T47D (cell line): ENCODE data around the gene ERVMER34-1.
A peak's percentile ranks its signal among the peaks of the same experiment; 100 is the strongest.

Experiments used
- DNase-seq, 2 experiments: peaks; one replicate each; pipeline versions ENCODE4 v3.0.0 to v3.0.0-alpha.2; 2011 to 2012; ENCODE audit warnings: low read depth in 1 of 2, low spot score in 1 of 2
- JUND ChIP-seq: IDR thresholded peaks from 2 replicates; pipeline ENCODE4 v1.6.1; 2012; ENCODE audit warnings: low read depth
- in situ Hi-C: cut with HindIII; loops from 2 replicates; pipeline ENCODE4 v1.10.0; 2016; ENCODE audit warnings: low sequenced_read_pairs, low pct_unique_long_range_greater_than_20kb

ERVMER34-1 gene, protein sequence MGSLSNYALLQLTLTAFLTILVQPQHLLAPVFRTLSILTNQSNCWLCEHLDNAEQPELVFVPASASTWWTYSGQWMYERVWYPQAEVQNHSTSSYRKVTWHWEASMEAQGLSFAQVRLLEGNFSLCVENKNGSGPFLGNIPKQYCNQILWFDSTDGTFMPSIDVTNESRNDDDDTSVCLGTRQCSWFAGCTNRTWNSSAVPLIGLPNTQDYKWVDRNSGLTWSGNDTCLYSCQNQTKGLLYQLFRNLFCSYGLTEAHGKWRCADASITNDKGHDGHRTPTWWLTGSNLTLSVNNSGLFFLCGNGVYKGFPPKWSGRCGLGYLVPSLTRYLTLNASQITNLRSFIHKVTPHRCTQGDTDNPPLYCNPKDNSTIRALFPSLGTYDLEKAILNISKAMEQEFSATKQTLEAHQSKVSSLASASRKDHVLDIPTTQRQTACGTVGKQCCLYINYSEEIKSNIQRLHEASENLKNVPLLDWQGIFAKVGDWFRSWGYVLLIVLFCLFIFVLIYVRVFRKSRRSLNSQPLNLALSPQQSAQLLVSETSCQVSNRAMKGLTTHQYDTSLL

GRCh38 chr4:52750819-52751486 lies at the start of gene ERVMER34-1:
TSS of gene ERVMER34-1 (minus strand) at chr4:52751425. CDS start at chr4:52745520, 5,905 bp downstream.
- TF ChIP-seq JUND, result no peak
- DNase-seq, result peak; percentile 7
- in situ Hi-C loops, result no loop called here

DNA sequence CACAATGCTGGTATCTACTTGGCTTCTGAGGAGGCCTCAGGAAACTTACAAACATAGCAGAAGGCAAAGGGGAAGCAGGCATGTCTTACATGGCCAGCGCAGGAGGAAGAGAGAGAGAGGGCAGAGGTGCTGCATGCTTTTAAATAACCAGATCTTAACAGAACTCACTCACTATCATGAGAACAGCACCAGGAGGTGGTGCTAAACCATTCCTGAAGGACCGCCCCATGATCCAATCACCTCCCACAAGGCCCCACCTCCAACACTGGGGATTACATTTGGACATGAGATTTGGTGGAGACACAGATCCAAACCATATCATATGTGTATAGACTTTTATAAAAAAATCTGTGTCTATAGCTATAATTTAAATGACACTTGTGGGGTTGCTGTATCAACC lies 48.6 kb upstream of the ERVMER34-1 start:
- in situ Hi-C loops, result no loop called here
- DNase-seq, result no peak
- TF ChIP-seq JUND, result no peak

- in situ Hi-C loops, result no loop called here
- DNase-seq, result no peak
- no peak for TF ChIP-seq JUND
These were observed 44.3 kb upstream of the ERVMER34-1 start for GRCh38 chr4:52795533-52795932.

DNA sequence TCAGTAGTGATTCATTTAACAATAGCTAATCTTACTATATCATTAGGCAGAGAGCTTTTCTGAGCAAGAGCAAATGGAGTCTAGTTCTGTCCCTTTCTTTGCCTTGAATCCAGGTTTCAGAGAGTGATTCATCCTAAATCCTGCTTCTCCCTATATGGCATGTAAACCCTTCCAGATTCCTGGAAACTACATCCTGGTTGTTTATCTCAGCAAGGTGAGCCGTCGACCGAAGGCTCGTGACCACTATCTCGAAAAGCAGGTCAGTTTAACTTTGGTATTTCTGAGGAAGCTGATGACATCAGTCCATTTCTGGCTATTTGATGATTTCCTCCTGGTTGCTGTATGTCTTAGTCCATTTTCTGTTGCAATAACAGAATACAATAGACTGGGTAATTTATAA lies 40.7 kb upstream of the ERVMER34-1 start:
- DNase-seq, result no peak
- in situ Hi-C loops, result no loop called here
- no peak for TF ChIP-seq JUND

GRCh38 chr4:52789774-52790173 lies 38.5 kb upstream of the ERVMER34-1 start:
- TF ChIP-seq JUND, result no peak
- in situ Hi-C loops, result no loop called here
- DNase-seq, result no peak

- no peak for TF ChIP-seq JUND
- DNase-seq, result peak in 1 of 2 experiments; percentile 6
- in situ Hi-C loops, result no loop called here
These were observed 37.6 kb upstream of the ERVMER34-1 start for GRCh38 chr4:52788806-52789205.

DNA sequence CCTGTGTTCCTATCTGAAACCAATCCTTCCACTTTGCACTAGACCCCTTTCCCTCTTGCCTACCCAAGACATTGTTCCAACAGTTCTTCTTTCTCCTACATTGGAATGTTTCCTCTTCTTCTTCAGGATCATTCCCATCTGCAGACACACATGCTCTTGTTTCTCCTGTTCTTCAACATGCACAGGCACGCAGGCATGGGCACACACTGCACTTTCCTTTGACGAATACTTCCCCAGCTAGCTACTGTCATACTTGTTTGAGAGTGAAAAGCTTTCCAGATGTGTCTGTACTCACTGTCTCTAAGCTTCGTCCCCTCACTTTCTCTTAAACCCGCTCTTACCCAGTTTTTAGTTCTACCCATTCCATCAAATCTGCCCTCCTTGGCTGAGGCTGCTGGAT lies 31.8 kb upstream of the ERVMER34-1 start:
- TF ChIP-seq JUND, result no peak
- in situ Hi-C loops, result no loop called here
- DNase-seq, result peak in 1 of 2 experiments; percentile 12

DNA sequence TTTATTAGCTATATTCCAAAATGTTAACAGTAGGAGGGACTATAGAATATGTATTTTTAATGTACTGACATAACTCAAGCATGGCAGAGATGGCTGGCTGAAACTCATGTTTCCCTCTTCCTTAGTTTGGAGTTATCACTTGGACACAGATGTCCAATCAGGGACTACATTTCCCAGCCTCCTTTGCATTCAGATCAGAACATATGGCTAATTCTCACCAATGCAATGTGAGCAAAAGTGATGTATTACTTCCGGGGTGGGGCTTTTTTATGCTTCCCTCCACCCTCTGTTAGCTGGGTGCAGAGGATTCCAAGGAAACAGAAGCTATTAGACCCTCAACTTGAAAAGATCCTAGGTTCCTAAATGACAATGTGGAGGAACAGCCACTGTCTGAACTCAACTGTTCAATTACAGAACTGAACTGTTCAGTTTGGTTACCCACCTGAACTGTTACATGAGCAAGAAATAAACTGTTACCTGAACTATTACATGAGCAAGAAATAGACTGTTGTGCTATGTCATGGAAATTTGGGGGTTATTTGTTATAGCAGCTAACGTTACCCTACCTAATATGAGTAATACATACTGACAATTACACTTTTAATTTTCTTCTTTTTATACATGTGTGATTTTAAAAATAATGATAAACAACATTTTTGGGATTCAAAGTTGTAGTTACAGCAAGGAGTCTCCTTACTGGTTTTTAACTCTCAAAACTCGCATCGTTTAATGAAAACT lies 29.6 kb upstream of the ERVMER34-1 start:
- TF ChIP-seq JUND, result no peak
- in situ Hi-C loops, result no loop called here
- peak in 1 of 2 experiments; percentile 49 for DNase-seq

- no peak for DNase-seq
- TF ChIP-seq JUND, result no peak
- in situ Hi-C loops, result no loop called here
These were observed 29.0 kb upstream of the ERVMER34-1 start for GRCh38 chr4:52780206-52780605.

- TF ChIP-seq JUND, result no peak
- no peak for DNase-seq
- in situ Hi-C loops, result no loop called here
These were observed 9.0 kb upstream of the ERVMER34-1 start for GRCh38 chr4:52760256-52760655.

- DNase-seq, result no peak
- no peak for TF ChIP-seq JUND
- in situ Hi-C loops, result no loop called here
These were observed 4.2 kb upstream of the ERVMER34-1 start for GRCh38 chr4:52755426-52755825.

- no peak for TF ChIP-seq JUND
- in situ Hi-C loops, result no loop called here
- no peak for DNase-seq
These were observed 1.7 kb upstream of the ERVMER34-1 start for GRCh38 chr4:52752936-52753335.
